ENCODE data around the gene TMEM250.

Gene TMEM250

DNA sequence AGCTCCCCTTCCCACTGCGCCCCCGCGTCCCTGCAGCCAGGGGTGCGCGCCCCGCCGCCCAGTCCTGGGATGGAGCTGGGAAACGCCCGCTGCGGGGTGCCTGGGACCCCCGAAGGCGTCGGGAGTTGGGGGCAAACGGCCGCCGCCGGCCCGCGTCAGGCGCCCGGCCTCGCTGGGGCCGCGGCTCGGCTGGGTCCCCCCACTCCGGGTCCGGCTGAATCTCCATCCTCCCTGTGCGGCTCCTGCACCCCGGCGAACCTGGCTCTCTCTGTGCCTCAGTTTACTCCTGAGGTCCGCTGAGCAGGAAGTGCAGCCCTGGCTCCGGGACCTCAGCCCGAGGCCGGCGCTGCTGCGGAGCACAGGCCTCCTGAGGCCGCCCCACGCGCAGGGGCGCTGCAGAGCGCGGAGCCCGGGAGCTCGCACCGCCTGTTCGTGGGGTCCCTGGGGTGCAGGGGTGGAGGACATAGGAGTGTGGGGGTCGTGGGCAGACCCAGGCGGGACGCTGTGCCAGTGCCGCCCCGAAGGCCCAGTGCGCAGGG, 13.9 kb upstream of the TMEM250 start:
- DNase-seq (ENCODE audit: low spot score) = no peak

DNA sequence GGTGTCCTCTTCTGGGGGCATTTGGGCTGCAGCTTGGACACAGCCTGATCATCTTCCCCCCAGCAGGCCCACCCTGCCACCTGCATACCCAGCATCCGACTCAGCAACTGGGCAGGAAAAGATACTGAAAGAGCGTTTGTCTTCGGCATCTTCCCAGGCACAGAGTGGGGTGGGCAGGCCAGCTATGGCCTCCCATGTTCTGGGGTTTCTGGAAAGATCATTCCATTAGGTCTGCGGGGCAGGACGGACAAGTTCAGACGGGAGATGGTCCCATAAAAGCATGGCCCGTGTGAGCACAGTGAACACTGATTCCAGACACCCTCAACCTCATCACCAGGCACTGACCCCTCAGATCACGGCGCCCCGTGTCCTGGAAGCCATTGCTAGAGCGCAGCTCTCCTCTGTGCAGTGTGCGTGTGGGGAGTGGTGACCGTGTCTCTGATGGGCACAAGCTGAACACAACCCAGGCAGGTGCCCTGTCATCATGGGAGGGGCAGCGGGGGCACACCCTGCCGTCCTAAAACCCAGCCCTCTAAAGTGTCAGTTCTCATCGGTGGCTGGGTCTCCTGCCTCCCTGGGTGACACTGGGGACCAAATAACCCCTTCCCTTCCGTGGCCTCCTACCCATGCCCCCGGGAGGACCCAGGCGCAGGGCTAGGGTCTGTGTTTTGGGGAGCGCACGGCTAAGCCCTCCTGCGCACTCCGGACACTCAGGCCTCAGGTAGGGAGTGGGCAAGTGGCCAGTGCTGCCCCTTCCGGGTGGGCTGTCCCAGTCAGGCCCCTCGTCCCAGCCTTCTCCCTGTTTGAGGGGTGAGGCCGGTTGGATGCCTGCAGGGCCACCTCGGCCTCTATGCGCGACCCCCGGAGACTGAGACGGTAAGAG, 13.2 kb upstream of the TMEM250 start:
- no peak for DNase-seq (ENCODE audit: low spot score)

DNA sequence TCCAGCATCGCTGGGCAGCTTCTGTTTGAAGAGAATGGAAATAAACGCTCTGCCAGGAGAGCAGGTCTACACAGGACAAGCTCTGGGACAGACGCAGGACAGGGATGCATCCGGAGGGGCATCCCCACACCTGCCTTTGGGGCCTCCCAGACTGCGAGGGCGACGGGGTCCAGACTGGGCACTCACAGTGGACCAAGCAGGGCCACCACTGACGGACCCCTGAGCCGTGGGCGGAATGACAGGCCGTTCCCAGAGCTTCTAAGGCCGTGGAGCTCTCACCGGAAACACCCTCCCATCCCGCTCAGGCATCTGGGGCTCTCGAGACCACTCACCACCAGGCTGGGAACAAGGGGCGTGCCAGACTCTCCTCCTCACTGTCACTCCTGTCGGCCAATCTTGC, 10.5 kb upstream of the TMEM250 start:
- DNase-seq (ENCODE audit: low spot score) = no peak

DNA sequence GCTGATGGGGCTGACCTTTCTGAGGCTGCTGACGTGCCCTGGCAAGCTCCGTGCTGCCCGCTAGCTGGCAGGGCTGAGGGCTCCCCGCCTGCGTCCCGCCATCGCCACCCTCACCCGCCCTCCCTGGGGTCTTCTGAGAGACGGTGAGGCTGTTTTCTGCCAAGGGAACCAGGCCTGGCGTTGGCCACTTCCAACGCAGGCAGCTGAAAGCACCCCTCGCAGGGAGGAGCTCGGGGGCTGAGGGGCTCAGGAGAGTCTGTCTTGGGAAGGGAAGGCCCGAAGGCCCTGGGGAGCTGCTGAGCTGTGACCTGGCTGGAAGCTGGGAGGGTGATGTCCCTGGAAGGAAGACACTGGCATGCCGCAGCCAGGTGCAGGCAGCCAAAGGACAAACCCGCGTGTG, 9.8 kb upstream of the TMEM250 start:
- no peak for DNase-seq (ENCODE audit: low spot score)

DNA sequence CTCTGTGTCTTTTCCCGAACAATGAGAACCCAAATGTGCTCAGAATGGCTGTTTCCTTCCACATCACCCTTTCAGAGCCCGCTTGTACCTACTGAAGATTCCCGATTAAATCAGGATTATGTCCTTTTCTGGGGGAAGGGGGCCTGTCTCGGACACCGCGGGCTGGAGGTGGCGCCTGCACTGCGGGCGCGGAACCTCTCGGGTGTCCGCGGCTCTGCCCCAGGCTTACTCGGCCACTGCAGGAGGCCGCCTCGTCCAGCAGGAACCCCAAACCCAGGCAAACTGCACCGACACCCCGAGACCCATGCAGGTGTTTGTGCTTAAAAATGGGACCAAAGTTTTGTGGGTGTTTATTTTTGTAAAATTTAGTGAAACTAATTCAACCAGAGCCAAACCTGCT, 8.6 kb upstream of the TMEM250 start:
- DNase-seq (ENCODE audit: low spot score) = no peak

DNA sequence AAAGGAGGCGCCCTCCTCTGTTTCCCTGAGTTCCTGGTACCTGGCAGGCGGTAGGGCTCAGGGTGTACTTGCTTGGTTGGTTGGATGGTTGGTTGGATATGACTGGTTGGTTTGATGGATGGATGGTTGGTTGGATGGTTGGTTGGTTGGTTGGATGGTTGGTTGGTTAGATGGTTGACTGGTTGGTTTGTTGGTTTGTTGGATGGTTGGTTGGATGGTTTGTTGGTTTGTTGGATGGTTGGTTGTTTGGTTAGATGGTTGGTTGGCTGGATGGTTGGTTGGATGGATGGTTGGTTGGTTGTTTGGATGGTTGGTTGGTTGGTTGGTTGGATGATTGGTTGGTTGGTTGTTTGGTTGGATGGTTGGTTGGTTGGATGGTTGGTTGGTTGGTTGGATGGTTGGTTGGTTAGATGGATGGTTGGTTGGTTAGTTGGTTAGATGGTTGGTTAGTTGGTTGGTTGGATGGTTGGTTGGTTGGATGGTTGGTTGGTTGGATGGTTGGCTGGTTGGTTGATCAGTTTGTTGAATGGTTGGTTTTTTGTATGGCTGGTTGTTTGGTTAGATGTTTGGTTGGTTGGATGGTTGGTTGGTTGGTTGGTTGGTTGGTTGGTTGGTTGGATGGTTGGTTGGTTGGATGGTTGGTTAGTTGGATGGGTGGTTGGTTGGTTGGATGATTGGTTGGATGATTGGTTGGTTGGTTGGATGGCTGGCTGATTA, 6.5 kb upstream of the TMEM250 start:
- DNase-seq (ENCODE audit: low spot score) = no peak

DNA sequence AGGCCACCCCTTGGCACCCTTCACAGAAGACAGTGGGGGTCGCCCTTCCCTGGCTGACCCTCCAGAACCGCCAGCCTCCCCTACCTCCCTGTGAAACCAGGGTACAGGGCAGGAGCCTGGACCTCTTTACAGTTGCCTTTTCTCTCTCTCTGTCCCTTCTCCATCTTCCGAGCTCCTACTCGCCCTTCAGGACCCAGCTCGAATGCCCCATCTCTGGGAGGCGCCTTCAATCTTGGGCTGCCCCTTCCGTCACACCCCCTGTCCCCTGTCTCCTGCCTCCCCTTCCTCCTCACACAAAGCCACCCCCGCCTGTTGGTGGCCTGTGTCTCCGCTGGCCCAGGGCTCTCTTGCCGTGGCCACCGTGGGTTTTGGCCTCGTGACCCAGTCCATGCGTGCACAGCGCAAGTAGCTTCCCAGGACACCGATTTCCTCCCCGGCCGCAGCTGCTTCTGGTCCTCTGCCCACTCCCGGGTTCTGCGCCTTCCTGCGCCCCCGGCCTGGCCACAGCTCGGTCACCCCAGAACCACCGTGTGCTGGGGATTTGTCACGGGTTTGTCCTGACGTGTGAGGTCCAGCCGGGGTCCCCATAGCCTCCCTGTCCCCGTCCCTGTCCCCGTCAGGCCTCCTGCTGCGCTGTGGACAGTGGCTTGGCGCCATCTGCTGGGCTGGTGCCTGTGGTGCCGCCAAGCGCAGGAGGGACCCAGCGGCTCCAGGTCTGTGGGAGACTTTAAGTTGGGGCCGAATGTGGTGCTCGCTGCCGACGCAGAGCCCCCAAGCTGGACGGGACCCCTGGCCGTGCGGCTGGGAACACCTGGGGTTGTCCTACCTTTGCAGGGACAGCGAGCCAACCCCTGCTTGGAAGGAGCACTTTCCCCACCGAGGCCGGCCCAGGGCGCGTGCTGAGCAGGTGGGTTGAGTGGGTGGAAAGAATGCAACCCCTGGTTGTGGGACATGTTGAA, 4.0 kb upstream of the TMEM250 start:
- DNase-seq (ENCODE audit: low spot score) = peak; percentile 81

DNA sequence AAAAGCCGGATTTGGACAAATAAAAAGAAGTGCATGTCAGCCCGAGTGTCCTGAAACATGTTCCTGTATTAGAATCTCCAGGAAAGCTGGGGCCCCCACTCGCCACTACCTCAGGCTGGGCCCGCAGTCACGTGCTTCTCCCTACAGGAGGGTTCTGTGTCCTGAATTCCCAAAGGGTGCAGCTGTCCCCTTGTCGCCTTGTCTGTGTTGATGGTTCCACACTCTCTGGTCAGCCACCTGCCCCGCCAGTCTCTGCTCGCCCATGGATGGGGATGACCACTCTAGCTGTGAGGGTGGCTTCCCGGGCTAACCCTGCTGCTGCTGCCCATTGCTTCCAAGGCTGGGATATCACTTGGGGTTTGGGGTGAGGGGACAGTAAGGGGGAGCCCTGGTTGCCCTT, 3.1 kb upstream of the TMEM250 start:
- DNase-seq (ENCODE audit: low spot score) = no peak

DNA sequence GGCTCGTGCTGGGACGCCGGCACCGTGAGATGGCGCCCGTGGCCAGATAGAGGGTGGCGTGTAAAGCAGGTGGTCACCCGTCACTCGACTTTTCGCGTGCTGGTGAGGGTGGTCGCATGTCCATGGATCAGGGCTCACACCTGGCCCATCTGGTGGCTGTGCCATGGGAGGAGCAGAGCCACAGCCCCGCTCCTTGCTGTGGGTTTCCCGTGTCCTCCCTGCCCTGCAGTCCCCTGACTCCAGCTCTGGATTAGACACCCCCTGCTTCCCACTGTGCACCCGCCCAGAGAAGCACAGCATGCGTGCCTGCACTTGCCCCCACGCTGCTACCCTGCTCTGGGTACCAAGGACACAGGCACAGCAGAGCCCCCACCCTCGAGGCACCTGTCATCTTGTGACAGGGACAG, 1.8 kb upstream of the TMEM250 start:
- no peak for DNase-seq (ENCODE audit: low spot score)

DNA sequence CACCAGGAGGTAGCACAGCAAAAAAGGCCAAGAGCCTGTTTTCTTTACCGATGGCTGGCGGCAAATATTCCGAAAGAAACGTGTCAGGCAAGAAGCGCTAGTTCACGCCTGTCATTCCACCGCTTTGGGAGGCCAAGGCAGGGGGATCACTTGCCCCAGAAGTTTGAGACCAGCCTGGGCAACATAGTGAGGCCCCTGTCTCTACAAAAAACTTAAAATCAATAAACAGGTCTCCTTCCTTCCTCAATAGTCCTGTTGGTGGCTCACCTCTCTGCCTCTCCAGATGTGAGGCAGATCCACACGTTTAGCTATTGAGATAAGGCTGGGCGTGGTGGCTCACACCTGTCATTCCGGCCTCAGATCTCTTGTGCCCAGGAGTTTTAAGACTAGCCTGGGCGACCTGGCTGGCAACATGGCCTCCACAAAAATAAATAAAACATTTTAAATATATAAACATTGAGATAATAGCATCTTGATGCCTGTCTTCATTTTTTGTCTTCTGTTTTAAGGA, 1.3 kb upstream of the TMEM250 start:
- peak; percentile 46 for DNase-seq (ENCODE audit: low spot score)

DNA sequence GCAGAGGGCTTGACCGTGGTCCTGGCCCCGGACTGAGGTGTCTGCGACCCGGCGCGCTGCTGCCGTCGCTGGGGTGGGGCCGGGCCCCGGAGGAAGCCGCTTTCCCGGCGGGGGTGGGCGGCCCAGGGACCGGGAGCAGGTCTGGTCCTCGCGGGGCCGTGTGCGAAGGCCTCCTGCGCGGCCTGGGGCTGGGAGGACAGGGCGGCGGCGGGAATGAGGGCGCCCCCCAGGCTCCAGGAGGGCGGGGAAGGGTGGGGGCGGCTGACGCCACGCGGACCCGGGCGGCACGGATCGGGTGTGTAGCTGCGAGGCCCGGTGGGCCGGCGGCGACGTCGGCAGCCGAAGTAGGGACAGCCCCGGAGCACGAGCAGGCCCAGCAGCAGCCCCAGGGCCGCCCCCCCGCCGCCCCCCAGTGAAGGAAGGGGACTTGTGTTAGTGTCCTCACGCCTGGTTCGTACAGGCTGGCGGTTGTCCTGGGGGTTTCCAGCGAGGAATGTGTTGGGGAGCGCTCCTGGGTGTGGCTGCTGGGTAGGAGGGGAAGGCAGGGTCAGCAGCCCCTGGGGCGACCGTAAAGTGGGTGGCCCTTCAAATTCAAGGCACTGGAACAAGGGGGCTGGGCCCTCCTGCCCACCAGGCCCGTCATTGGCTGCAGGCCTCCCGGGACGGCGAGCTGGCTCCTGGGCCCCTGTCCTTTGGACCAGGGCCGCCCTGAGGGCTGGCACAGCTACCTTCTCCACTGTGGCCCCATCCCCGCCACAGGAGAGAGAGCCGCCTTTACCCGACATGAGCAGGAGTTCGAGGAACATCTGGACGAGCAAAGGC, 597 bp upstream of the TMEM250 start:
- DNase-seq (ENCODE audit: low spot score) = peak; percentile 34

DNA sequence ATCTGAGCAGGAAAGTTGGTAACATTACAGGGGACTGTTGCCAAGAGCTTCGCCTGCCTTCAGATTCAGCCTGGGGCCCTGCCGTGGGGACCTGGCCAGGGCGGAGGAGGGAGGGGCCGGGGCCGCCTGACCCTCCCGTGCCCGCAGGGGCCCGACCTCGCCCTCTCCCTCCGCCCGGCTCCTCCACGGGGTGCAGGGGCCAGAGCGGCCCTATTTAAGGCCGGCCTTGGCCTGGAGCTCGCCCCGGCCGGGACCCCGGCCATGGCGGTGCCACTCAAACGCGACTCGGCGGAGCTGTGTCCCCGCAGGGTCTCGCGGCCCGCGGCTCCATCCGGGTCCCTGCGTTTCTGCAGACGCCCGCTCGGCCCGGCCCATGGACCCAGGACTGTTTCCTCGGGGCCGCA, 757 bp downstream of the TMEM250 start:
- DNase-seq (ENCODE audit: low spot score) = peak; percentile 19

DNA sequence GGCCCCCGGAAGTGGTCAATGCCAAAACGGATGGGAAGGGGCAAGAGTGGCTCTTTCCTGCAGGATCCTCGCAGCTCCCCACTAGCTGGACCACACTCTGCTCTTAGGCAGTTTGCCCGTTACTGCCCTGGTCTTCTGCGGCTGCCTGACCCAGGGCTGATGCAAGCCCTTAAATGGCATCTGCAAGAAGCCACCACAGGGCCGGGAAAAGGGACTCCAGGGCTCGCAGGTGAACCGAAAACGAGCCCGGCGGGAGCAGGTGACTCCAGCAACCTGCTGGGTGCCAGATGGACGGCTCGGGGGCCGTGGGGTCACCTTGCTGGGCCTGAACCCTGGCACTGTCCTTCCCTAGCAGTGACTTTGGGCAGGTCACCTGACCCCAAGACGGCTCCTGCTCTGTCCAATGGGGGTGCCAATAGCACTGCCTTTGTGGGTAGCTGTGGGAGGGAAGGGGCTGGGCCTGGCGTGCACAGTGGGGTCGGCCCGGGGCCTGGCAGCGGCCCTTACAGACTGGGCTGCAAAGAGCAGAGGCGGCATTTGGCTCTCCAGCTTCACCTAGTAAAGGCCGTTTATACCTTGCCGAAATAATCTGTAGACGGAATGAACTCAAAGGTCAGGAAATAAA, 1.3 kb downstream of the TMEM250 start:
- DNase-seq (ENCODE audit: low spot score) = no peak

DNA sequence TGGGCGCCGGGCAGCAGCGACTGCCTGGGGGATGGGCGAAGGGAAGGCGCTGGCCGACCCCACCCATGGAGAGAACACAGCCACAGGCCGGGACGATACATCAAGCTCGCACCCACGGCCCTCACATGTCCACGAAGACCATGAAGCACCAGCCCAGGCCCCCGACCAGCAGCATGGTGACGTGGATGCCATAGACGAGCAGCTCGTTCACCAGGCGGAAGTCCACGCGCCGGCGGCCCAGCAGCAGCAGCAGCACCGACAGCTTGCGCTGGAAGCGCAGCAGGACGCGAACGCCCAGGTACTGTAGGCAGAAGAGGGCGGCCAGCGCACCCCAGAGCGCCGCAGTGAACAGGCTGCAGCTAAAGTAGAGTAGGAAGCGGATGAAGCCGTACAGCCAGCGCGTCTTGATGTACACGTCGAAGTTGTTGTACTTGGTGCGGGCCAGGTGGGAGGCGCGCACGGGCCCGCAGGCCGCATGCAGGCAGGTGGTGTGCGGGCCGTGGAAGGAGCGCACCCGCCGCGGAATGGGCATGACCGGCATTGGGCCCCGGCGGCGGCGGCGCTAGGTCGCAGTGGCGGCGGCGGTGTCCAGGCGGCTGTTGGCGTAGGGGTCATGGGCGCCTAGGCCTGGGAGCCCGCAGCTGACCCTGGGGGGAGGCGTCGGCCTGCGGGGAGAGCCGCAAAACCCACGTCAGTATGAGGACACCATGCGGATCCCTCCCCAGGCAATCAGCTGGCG, 2.1 kb downstream of the TMEM250 start:
- DNase-seq (ENCODE audit: low spot score) = no peak

DNA sequence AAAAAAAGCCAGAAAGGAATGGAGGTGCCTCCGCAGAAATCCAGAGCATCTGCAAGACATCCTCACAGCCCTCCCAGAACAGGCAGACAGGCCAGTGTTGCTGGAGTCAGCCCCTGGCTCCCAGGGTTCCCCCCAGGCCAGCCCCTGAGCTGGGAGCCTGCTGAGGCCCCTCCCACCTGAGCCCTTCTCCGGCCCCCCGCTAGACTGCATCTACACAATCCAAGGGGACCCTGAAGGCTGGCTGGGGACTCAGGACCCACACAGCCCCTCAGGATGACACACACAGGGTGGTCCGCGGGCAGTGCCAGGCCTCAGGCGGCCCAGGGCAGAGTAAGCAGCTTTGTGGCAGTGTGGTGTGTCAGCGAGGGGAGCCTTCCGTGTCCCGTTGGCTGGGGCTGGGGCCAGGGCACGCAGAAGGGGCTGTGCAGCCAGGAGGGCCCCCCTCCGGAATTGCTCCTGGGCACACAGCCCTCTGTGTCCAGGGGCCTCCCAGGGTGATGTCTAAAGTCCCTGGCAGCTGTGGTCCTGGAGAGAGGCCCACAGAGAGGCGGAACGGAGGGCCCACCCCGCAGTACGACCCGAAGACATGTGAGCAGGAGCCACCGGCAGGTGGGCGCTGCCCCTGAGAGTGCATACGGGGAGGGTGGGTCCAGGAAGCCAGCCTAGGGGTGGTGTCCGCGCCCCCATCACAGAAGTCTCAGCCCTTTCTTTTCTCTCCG, 2.9 kb downstream of the TMEM250 start:
- DNase-seq (ENCODE audit: low spot score) = no peak

DNA sequence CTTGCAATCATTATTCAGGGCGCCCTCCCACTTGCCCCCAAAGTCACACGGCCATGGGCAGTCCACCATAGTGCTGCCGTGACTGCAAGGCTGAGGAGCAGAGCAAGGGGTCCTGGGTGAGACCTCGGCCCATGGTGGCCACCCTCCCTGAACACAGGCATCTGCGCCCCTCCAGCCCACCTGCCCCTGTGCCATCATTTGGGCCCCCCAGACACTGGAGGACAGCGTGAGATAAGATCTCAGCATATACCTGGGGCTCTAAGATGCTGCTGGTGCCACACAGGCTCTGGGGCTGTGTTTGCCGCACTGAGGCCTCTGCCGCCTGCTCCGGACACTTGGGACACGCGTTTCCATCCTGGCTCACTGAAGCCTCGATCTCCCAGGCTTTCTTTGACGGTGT, 3.5 kb downstream of the TMEM250 start:
- no peak for DNase-seq (ENCODE audit: low spot score)

DNA sequence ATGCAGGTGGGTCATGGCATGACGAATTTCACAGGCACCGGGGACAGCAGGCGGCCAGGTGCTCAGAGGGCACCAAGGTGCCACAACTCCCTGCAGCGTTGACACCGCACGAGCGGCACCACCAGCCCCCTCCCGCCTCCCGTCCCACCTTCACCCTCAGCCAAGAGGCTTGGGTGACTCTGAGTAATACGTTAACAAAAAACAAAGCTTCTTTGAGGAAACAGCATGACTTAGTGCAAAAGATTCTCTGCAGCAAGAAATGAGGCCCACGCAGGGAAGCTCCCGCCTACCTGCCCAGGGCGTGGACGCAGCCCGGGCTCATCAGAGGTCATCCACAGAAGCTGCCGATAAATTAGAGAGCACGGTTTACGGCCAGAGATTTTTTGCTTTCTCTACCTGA, 4.1 kb downstream of the TMEM250 start:
- no peak for DNase-seq (ENCODE audit: low spot score)

DNA sequence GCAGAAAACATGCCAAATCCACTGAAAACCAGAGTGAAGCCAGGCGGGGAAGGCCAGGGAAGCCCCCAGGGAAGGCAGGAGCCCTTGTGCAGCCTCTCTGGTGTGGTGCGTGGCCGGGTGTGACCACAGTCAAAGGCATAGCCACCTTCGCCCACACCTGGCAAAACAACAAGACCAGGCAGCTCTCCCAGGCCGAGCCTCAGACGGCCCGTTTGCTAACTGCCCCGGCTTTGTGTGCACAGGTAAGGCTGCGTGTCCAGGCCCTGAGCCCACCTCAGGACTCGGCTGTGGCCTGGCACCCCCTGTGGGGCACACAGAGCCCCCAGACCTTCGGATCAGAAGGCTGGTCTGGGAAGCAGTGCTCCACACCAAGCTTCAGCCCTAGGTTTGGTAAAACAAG, 6.1 kb downstream of the TMEM250 start:
- no peak for DNase-seq (ENCODE audit: low spot score)

DNA sequence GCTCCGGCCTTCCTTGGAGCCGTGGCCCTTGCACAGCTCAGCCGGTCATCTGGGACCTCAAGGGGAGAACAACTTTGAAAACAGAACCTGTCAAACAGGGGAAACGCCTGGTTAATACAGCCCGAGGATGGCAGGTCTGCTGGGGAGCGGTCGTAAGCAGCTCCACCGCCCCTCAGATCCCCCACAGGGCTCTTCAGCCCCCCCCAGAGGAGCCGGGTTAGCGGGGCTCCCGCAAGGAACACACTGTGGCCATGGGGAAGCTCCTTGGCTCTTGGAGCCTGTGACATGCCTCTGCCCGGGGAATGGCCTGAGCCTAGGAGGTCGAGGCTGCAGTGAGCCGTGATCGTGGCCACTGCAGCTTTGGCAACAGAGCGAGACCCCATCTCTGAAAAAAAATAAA, 6.8 kb downstream of the TMEM250 start:
- no peak for DNase-seq (ENCODE audit: low spot score)
